ENCODE data around the gene RAD51B.

GRCh38 chr14:68137704-68138619 is 318.4 kb downstream of the RAD51B start:
- no peak for TF ChIP-seq EZH2 (IDR thresholded peaks at IDR 0.05; ENCODE audit: low read length, unreplicated experiment)
- no peak for TF ChIP-seq EZH2phosphoT487 (IDR thresholded peaks at IDR 0.05; ENCODE audit: borderline replicate concordance, low read length)
- TF ChIP-seq, protein P1, sequence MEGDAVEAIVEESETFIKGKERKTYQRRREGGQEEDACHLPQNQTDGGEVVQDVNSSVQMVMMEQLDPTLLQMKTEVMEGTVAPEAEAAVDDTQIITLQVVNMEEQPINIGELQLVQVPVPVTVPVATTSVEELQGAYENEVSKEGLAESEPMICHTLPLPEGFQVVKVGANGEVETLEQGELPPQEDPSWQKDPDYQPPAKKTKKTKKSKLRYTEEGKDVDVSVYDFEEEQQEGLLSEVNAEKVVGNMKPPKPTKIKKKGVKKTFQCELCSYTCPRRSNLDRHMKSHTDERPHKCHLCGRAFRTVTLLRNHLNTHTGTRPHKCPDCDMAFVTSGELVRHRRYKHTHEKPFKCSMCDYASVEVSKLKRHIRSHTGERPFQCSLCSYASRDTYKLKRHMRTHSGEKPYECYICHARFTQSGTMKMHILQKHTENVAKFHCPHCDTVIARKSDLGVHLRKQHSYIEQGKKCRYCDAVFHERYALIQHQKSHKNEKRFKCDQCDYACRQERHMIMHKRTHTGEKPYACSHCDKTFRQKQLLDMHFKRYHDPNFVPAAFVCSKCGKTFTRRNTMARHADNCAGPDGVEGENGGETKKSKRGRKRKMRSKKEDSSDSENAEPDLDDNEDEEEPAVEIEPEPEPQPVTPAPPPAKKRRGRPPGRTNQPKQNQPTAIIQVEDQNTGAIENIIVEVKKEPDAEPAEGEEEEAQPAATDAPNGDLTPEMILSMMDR (conservative IDR thresholded peaks at IDR 0.05; ENCODE audit: low read depth, low read length) = no peak

Data from PC-3 (cell line).